Endometrial microvascular endothelial cells (primary cell): Measurements from ENCODE around the gene CLEC3A. TPM values are rescaled to one million over a fixed set of nuclear protein-coding genes. Genes with fewer than 3 reads are reported as not detected.

Experiments
- total RNA-seq: library from RNA; depleted of rRNA; stranded (reverse); fragments of >200 nt; gene quantifications from one replicate; pipeline ENCODE4 v1.2.3, GENCODE V29; 2015; ENCODE audit errors: inconsistent ontology term

CLEC3A gene
- total RNA-seq, 1 donor from 2014 or later, result not detected

Other genes starting within 250 kb of the CLEC3A start
- 9.8 TPM for gene VAT1L, start 234.0 kb upstream of the CLEC3A start, total RNA-seq
- 6.4 TPM for gene WWOX, start 77.1 kb downstream of the CLEC3A start, total RNA-seq